ENCODE measurements around the gene CRYBA1. TPM values are rescaled to one million over a fixed set of nuclear protein-coding genes. Genes with fewer than 3 reads are reported as not detected.

Gene CRYBA1
- total and polyA plus RNA-seq, 2 of the 8 experiments (the other 6 are each of a cell fraction or from before 2014, with no cell fraction given) = not detected

- WGBS, 2 experiments (ENCODE audit: extremely low coverage in 1 of 2, insufficient coverage in 1 of 2, insufficient read length in 1 of 2, insufficient replicate concordance in 2 of 2, low coverage in 1 of 2, low lambda C conversion rate in 2 of 2, missing lambda C conversion rate in 1 of 2) = 25% methylated on average over 5 of the region's 5 CpGs; no CpG with 5 or more reads in 1 of the 2 experiments
- Histone ChIP-seq H4K5ac (ENCODE audit: insufficient read length, low read depth, low read length) (no peak overlapping the region), H2BK12ac (ENCODE audit: low read depth, low read length) (no peak overlapping the region), H3K9ac (replicated peaks in 1 of 4; ENCODE audit: extremely low read depth in 1 of 4, low read depth in 3 of 4, low read length in 3 of 4) (no peak overlapping the region), H3K23ac (ENCODE audit: insufficient read length) (no peak overlapping the region), H3K79me1 (ENCODE audit: low read depth, low read length) (no peaks in the 10 kb centered on the region), H3K4me1 (replicated peaks in 1 of 4; ENCODE audit: control insufficient read depth in 3 of 4, insufficient read depth in 4 of 4, low read length in 3 of 4) (peaks cover 0 to 2% (median under 1%) of the 10 kb centered on the region in 4 experiments; a peak in 2 of 7 replicates), H3K18ac (ENCODE audit: extremely low read depth, low read length) (no peak overlapping the region), H3K14ac (ENCODE audit: insufficient read length) (no peak overlapping the region), H4K8ac (ENCODE audit: extremely low read depth, insufficient read depth, low read length) (no peak overlapping the region), H3K4me2 (ENCODE audit: insufficient read depth in 1 of 2, low read depth in 2 of 2, low read length in 2 of 2) (peak overlapping the region; percentile 64 to 92), H3K4ac (replicated peaks; ENCODE audit: insufficient read length, low read depth, low read length) (no peak overlapping the region), H2BK15ac (ENCODE audit: low read length) (no peak overlapping the region), H3K27me3 (replicated peaks in 1 of 4; ENCODE audit: control insufficient read depth in 3 of 4, extremely low read depth in 1 of 4, insufficient read depth in 3 of 4, low read length in 3 of 4) (no peaks in the 10 kb centered on the region), H3K36me3 (ENCODE audit: control insufficient read depth in 2 of 4, insufficient read depth in 4 of 4, low read length in 3 of 4) (peaks cover 13 to 38% (median 16%) of the 10 kb centered on the region in 4 experiments), H2BK5ac (ENCODE audit: low read depth, low read length) (no peak overlapping the region), H4K91ac (replicated peaks; ENCODE audit: insufficient read length, low read length) (no peak overlapping the region), H4K20me1 (replicated peaks in 1 of 2; ENCODE audit: control insufficient read depth in 1 of 2, insufficient read depth in 2 of 2, low read length in 2 of 2) (peaks cover 31 to 32% of the 10 kb centered on the region in 2 experiments), H3K56ac (replicated peaks; ENCODE audit: insufficient read length, low read depth, low read length) (no peak overlapping the region), H2BK120ac (replicated peaks; ENCODE audit: low read depth, low read length) (no peak overlapping the region), H3K27ac (ENCODE audit: low read depth, low read length) (no peak overlapping the region), H2BK20ac (ENCODE audit: low read length) (no peak overlapping the region), H3K23me2 (ENCODE audit: low read depth, low read length) (peaks cover 2% of the 10 kb centered on the region; the same call in 1 of the 2 replicates), H3K4me3 (ENCODE audit: extremely low read depth in 1 of 4, insufficient read depth in 2 of 4, low read depth in 3 of 4, low read length in 4 of 4) (peak overlapping the region; percentile 73 to 99 (median 88)), H2AK5ac (ENCODE audit: low read depth, low read length) (no peak overlapping the region), H2AFZ (ENCODE audit: low read length) (no peak overlapping the region), H3K9me3 (ENCODE audit: insufficient read depth in 2 of 2, low read depth in 1 of 2, low read length in 1 of 2) (no peaks in the 10 kb centered on the region), H3K79me2 (ENCODE audit: control insufficient read depth in 1 of 2, insufficient read depth in 2 of 2, low read length in 2 of 2) (peaks cover 37 to 75% of the 10 kb centered on the region in 2 experiments)
- DNase-seq (ENCODE audit: low read depth in 1 of 2, low spot score in 2 of 2) (no peak), FAIRE-seq (no peak)
- ChIA-PET POLR2A (ENCODE audit: partially characterized antibody) (interaction anchor here (0.7 to 7.1 kb wide), 9 partner anchors 10 to 287 kb away, joined by 3 to 83 read pairs (median 4); no protein-coding TSS in a partner anchor), CTCF (ENCODE audit: partially characterized antibody) (interaction anchor here (0.7 to 3.4 kb wide), 13 partner anchors 12 to 373 kb away, joined by 3 to 23 read pairs (median 4); no protein-coding TSS in a partner anchor)
- TF ChIP-seq RAD21 (IDR thresholded peaks at IDR 0.05 in 1 of 2, conservative IDR thresholded peaks at IDR 0.05 in 1 of 2; ENCODE audit: low read depth in 2 of 2, low read length in 2 of 2) (peak; percentile 43 to 46; a peak in 3 of 4 replicates), BACH1 (IDR thresholded peaks at IDR 0.05; ENCODE audit: low read length) (peak; percentile 55), E2F6 (IDR thresholded peaks at IDR 0.05) (no peak), MAFK (IDR thresholded peaks at IDR 0.05; ENCODE audit: low read depth, low read length) (peak; percentile 54), CTCF (IDR thresholded peaks at IDR 0.05; ENCODE audit: control extremely low read depth in 1 of 3, insufficient read depth in 1 of 3, low read depth in 1 of 3, low read length in 3 of 3) (peak in 2 of 3 experiments; percentile 26 to 54; a peak in 2 of 4 replicates), CEBPB (IDR thresholded peaks at IDR 0.05; ENCODE audit: low read depth, low read length) (peak; percentile 68), SUZ12 (IDR thresholded peaks at IDR 0.05; ENCODE audit: low read length) (no peak)
Observed at GRCh38 chr17:29291163-29291752, 44.6 kb downstream of the CRYBA1 start.
